Measurements from ENCODE around the gene C2CD5.
"Not testable (repeated sequence)": the region's sequence is repeated elsewhere in the genome, so short reads cannot be mapped to it uniquely, and the experiment has no call there.

- TF ChIP-seq, protein P1, sequence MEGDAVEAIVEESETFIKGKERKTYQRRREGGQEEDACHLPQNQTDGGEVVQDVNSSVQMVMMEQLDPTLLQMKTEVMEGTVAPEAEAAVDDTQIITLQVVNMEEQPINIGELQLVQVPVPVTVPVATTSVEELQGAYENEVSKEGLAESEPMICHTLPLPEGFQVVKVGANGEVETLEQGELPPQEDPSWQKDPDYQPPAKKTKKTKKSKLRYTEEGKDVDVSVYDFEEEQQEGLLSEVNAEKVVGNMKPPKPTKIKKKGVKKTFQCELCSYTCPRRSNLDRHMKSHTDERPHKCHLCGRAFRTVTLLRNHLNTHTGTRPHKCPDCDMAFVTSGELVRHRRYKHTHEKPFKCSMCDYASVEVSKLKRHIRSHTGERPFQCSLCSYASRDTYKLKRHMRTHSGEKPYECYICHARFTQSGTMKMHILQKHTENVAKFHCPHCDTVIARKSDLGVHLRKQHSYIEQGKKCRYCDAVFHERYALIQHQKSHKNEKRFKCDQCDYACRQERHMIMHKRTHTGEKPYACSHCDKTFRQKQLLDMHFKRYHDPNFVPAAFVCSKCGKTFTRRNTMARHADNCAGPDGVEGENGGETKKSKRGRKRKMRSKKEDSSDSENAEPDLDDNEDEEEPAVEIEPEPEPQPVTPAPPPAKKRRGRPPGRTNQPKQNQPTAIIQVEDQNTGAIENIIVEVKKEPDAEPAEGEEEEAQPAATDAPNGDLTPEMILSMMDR (IDR thresholded peaks at IDR 0.05): not testable (repeated sequence)
- TF ChIP-seq POLR2A, POLR2AphosphoS5 (IDR thresholded peaks at IDR 0.05): not testable (repeated sequence)
Measured at GRCh38 chr12:22487683-22488082, 56.7 kb downstream of the C2CD5 start.
